ENCODE results near the gene FSTL4. TPM values are rescaled to one million over a fixed set of nuclear protein-coding genes. Genes with fewer than 3 reads are reported as not detected.

Gene FSTL4
- total RNA-seq, 1 experiment from 2014 or later: 2.7 TPM

DNA sequence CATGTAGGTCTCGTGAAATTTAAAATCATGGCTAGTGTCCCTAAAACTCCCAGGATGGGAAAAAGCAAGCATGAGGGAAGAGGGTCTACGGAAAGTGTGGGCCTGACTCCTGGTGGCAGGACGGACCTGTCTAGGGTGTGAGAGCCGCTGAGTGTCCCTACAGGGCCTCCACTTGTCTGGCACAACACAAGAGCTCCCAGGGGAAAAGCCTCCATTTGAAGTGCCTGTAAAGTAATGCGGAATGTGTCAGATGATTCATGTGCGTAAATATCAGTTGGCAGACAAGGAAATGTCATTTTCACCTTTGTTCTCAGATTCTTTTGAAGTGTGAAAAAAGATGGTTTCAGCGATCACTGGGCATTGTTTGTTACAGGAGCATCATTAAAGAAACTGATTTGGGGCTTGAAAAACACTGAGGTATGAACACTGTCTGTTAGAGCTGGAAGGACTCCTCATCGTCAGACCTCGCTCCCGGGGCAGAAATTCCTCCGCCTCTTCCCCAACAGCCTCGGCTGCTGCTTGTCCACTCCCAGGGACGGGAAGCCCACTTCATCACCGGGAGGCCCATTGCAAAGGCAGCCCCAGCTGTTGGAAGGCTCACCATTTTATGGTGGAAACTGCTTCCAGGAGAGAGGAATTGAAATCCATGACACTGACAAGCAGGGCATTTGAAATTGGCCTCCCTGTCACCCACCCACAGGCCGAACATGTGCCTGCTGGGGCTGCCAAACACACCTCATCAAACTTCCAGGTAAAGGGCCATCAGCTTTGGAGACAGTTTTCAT is 240.8 kb downstream of the FSTL4 start:
- H3K36me3 Mint-ChIP-seq (ENCODE audit: insufficient read depth, unreplicated experiment): peaks cover 4% of the 10 kb centered on the region
- Histone ChIP-seq H3K36me3 (ENCODE audit: control insufficient read depth, insufficient read depth, low read length) (no peaks in the 10 kb centered on the region), H3K4me1 (peaks cover 17% of the 10 kb centered on the region), H3K4me3 (ENCODE audit: low read depth, low read length) (no peak overlapping the region), H3K27me3 (replicated peaks; ENCODE audit: control insufficient read depth, insufficient read depth, low read length) (no peaks in the 10 kb centered on the region), H3K9me3 (no peaks in the 10 kb centered on the region)
- H3K4me3 Mint-ChIP-seq (ENCODE audit: unreplicated experiment): no peak overlapping the region
- ChIA-PET POLR2A (no interaction called here), CTCF (no interaction called here)
- TF ChIP-seq, protein P1, sequence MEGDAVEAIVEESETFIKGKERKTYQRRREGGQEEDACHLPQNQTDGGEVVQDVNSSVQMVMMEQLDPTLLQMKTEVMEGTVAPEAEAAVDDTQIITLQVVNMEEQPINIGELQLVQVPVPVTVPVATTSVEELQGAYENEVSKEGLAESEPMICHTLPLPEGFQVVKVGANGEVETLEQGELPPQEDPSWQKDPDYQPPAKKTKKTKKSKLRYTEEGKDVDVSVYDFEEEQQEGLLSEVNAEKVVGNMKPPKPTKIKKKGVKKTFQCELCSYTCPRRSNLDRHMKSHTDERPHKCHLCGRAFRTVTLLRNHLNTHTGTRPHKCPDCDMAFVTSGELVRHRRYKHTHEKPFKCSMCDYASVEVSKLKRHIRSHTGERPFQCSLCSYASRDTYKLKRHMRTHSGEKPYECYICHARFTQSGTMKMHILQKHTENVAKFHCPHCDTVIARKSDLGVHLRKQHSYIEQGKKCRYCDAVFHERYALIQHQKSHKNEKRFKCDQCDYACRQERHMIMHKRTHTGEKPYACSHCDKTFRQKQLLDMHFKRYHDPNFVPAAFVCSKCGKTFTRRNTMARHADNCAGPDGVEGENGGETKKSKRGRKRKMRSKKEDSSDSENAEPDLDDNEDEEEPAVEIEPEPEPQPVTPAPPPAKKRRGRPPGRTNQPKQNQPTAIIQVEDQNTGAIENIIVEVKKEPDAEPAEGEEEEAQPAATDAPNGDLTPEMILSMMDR (IDR thresholded peaks at IDR 0.05; ENCODE audit: insufficient read depth in 1 of 2, low read depth in 1 of 2, low read length in 1 of 2, severe bottlenecking in 1 of 2, unreplicated experiment in 1 of 2): no peak
- no peak for DNase-seq
- H3K4me1 Mint-ChIP-seq (ENCODE audit: low read depth, unreplicated experiment): peaks cover 7% of the 10 kb centered on the region
- H3K9me3 Mint-ChIP-seq (ENCODE audit: unreplicated experiment): peaks cover 12% of the 10 kb centered on the region
- no peak overlapping the region for H3K27ac Mint-ChIP-seq (ENCODE audit: unreplicated experiment)
- no TSS peak for BruUV-seq (replicated peaks)
- no peaks in the 10 kb centered on the region for H3K27me3 Mint-ChIP-seq (ENCODE audit: insufficient read depth, unreplicated experiment)
- intact Hi-C loops (cut with micrococcal nuclease; ENCODE audit: unreplicated experiment): no loop called here

DNA sequence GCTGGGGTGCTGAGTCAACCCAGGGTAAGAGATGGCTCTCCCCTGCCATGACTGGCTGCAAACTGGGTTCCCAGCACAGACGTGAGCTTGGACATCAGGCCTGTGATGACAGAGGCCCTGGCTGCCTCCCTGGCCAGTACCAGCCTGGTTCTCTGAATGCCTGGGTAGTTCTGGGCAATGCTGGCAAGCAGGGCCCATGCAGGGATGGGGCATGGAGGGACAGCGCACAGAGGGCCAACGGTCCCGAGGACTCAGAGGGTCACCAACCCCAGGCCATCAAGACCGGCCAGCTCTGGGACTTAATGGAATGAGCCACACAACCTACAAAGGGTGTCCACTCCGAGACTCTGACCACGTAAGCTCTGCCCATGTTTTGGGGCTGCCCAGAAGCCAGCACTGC is 241.4 kb downstream of the FSTL4 start:
- peaks cover 17% of the 10 kb centered on the region for H3K4me1 ChIP-seq
- peaks cover 5% of the 10 kb centered on the region for H3K9me3 Mint-ChIP-seq (ENCODE audit: unreplicated experiment)
- CTCF ChIA-PET: no interaction called here
- H3K4me3 Mint-ChIP-seq (ENCODE audit: unreplicated experiment): no peak overlapping the region
- no TSS peak for BruUV-seq (replicated peaks)
- H3K4me3 ChIP-seq (ENCODE audit: low read depth, low read length): no peak overlapping the region
- H3K36me3 ChIP-seq (ENCODE audit: control insufficient read depth, insufficient read depth, low read length): no peaks in the 10 kb centered on the region
- H3K27ac Mint-ChIP-seq (ENCODE audit: unreplicated experiment): no peak overlapping the region
- intact Hi-C loops (cut with micrococcal nuclease; ENCODE audit: unreplicated experiment): no loop called here
- POLR2A ChIA-PET: no interaction called here
- H3K27me3 ChIP-seq (replicated peaks; ENCODE audit: control insufficient read depth, insufficient read depth, low read length): no peaks in the 10 kb centered on the region
- no peaks in the 10 kb centered on the region for H3K9me3 ChIP-seq
- H3K4me1 Mint-ChIP-seq (ENCODE audit: low read depth, unreplicated experiment): peaks cover 7% of the 10 kb centered on the region
- H3K27me3 Mint-ChIP-seq (ENCODE audit: insufficient read depth, unreplicated experiment): no peaks in the 10 kb centered on the region
- peaks cover 4% of the 10 kb centered on the region for H3K36me3 Mint-ChIP-seq (ENCODE audit: insufficient read depth, unreplicated experiment)
- TF ChIP-seq, protein P1 (IDR thresholded peaks at IDR 0.05; ENCODE audit: insufficient read depth in 1 of 2, low read depth in 1 of 2, low read length in 1 of 2, severe bottlenecking in 1 of 2, unreplicated experiment in 1 of 2): no peak
- DNase-seq: no peak

DNA sequence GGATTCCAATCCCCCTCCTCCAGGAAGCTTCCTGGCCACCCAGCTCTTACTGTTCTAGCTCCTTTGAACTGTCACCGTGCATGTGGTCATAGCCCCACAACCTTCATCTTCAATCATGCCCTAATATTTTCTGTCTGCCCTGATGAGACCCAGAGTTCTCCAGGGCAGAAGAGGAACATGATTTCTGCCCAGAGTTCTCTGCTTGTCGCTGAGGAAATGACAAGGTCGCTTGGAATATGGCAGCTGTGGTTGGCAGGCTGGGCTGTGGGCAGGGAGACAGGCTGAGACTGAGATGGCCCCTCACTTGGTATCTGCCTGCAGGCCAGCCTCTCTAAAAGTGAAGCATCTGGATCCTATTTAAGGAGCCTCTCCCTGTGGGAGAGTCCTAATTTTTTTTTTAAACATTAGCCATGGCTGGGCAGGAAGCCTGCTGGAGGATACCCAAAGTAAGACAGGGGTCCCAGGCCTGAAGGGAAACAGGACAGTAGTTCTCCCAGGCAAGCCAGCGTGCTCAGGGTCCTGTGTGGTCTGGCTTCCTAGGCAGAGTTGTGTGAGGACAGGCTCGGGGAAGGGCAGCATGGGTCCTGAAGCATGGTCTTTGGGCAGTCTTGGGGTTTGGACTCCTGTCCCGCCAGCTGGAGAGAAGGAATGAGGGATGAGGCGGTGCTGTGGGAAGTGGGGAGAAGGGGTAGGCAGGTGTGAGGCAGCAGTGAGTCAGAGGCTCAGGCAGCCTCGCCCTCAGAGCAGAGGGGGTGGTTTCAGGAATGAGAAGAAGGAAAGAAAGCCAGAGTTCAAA is 242.1 kb downstream of the FSTL4 start:
- TF ChIP-seq, protein P1 (IDR thresholded peaks at IDR 0.05; ENCODE audit: insufficient read depth in 1 of 2, low read depth in 1 of 2, low read length in 1 of 2, severe bottlenecking in 1 of 2, unreplicated experiment in 1 of 2): no peak
- Histone ChIP-seq H3K36me3 (ENCODE audit: control insufficient read depth, insufficient read depth, low read length) (no peaks in the 10 kb centered on the region), H3K9me3 (no peaks in the 10 kb centered on the region), H3K27me3 (replicated peaks; ENCODE audit: control insufficient read depth, insufficient read depth, low read length) (no peaks in the 10 kb centered on the region), H3K4me1 (peaks cover 17% of the 10 kb centered on the region), H3K4me3 (ENCODE audit: low read depth, low read length) (no peak overlapping the region)
- H3K4me3 Mint-ChIP-seq (ENCODE audit: unreplicated experiment): no peak overlapping the region
- BruUV-seq (replicated peaks): no TSS peak
- H3K27ac Mint-ChIP-seq (ENCODE audit: unreplicated experiment): peak overlapping the region; percentile 27
- ChIA-PET CTCF (no interaction called here), POLR2A (no interaction called here)
- peaks cover 4% of the 10 kb centered on the region for H3K36me3 Mint-ChIP-seq (ENCODE audit: insufficient read depth, unreplicated experiment)
- peaks cover 7% of the 10 kb centered on the region for H3K4me1 Mint-ChIP-seq (ENCODE audit: low read depth, unreplicated experiment)
- intact Hi-C loops (cut with micrococcal nuclease; ENCODE audit: unreplicated experiment): no loop called here
- no peaks in the 10 kb centered on the region for H3K27me3 Mint-ChIP-seq (ENCODE audit: insufficient read depth, unreplicated experiment)
- no peak for DNase-seq
- H3K9me3 Mint-ChIP-seq (ENCODE audit: unreplicated experiment): no peaks in the 10 kb centered on the region
